Right lung (tissue), 5 donors: ENCODE measurements around the gene CDH15. TPM values are rescaled to one million over a fixed set of nuclear protein-coding genes. Genes with fewer than 3 reads are reported as not detected.
A peak's percentile ranks its signal among the peaks of the same experiment; 100 is the strongest.
"Not testable (repeated sequence)": the region's sequence is repeated elsewhere in the genome, so short reads cannot be mapped to it uniquely, and the experiment has no call there.

Experiments
- DNase-seq, 2 donors: peaks; one replicate each; pipeline ENCODE4 v3.0.0-alpha.2; 2013
- polyA plus RNA-seq, 5 donors: library from polyadenylated mRNA; unstranded; fragments of 120-200 nt; gene quantifications; one replicate each; pipeline versions ENCODE4 v1.2.1 to v1.2.3, GENCODE V29; 2013; ENCODE audit warnings: inconsistent platforms in 1 of 5, low replicate concordance in 1 of 5; ENCODE audit not compliant: insufficient read length in 5 of 5, insufficient read depth in 1 of 5

Gene CDH15
- polyA plus RNA-seq, 5 donors: 0.10 to 10.6 (median 0.37) TPM

DNA sequence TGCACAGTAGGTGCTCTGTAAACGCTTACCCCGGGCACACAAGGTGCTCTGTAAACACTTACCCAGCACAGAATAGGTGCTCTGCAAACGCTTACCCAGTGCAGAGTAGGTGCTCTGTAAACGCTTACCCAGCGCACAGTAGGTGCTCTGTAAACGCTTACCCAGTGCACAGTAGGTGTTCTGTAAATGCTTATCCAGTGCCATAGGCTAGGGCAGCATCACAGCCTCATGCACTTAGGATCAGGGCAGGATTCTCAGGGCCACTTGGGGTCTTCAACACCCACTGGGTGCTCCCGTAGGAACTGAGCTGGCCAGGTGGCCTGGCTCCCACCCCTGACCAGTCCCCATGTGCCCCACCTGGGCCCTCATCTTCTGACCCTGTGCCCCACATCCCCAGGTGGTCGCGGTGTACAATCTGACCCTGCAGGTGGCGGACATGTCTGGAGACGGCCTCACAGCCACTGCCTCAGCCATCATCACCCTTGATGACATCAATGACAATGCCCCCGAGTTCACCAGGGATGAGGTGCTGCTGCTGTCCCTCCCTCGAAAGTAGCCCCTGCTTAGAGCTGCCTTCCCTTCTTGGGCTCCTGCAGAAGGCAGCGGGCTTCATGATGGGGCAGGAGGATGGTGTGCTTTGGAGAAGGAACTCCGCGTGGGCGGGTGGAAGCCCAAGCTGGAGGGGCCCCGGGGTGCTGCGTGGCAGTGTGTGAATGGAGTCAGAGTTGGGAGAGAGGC lies 15.7 kb downstream of the CDH15 start:
- no peak for DNase-seq

DNA sequence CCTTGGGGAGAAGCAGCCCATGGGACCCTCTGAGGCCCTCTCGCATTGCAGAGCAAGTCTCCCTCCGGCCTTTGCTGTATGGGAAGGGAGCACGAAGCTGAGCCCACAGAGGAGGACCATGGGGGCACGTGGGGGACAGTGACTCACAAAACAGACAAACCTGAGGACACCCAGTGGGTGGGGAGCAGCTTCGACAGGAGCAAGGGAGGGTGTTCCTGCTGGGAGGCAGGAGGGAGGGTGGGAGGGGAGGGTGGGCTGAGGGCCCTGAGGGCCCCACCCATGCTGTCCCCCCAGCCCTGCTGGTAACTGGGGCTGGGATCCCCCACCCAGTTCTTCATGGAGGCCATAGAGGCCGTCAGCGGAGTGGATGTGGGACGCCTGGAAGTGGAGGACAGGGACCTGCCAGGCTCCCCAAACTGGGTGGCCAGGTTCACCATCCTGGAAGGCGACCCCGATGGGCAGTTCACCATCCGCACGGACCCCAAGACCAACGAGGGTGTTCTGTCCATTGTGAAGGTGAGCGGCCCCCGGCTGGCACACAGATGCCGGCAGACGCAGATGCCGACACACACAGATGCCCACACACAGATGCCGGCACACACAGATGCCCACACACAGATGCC lies 16.3 kb downstream of the CDH15 start:
- no peak for DNase-seq

DNA sequence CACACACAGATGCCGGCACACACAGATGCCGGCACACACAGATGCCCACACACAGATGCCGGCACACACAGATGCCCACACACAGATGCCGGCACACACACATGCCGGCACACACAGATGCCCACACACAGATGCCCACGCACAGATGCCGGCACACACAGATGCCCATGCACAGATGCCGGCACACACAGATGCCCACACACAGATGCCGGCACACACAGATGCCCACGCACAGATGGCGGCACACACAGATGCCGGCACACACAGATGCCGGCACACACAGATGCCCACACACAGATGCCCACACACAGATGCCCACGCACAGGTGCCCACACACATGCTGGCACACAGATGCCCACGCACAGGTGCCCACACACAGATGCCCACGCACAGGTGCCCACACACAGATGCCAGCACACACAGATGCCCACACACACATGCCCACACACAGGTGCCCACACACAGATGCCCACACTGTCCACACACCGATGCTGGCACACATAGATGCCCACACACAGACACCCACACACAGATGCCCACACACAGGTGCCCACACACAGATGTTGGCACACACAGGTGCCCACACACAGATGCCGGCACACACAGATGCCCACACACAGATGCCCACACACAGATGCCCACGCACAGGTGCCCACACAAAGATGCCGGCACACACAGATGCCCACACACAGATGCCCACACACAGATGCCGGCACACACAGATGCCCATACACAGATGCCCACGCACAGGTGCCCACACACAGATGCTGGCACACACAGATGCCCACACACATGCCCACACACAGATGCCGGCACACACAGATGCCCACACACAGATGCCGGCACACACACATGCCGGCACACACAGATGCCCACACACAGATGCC lies 17.2 kb downstream of the CDH15 start:
- not testable (repeated sequence) for DNase-seq

DNA sequence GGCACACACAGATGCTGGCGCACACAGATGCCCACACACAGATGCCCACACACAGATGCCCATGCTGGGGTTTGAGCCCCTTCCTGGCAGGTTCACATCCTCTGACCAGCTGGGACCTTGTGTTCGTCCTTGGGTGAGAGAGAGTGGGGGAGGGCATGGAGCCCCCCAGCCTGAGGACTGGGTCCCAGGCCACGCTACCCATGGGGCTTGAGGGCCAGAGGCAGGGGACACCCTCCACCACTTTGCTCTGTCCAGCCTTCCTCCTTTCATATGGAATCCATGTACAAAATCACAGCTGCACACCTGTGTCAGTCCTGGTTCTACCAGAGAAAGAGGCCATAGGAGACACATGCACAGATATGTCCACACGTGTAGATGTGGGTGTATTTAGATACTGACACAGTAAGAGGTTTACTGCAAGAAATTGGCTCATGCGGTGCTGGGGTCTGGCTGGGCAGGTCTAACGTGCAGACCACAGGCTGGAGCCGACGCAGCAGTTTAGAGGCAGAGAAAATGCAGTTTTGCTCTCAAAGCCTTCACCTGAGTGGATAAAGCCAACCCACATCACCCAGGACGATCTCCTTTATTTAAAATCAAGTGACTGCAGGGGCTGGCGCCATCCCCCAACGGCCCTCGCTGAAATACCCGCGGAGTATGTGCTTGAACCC lies 17.9 kb downstream of the CDH15 start:
- DNase-seq: no peak

DNA sequence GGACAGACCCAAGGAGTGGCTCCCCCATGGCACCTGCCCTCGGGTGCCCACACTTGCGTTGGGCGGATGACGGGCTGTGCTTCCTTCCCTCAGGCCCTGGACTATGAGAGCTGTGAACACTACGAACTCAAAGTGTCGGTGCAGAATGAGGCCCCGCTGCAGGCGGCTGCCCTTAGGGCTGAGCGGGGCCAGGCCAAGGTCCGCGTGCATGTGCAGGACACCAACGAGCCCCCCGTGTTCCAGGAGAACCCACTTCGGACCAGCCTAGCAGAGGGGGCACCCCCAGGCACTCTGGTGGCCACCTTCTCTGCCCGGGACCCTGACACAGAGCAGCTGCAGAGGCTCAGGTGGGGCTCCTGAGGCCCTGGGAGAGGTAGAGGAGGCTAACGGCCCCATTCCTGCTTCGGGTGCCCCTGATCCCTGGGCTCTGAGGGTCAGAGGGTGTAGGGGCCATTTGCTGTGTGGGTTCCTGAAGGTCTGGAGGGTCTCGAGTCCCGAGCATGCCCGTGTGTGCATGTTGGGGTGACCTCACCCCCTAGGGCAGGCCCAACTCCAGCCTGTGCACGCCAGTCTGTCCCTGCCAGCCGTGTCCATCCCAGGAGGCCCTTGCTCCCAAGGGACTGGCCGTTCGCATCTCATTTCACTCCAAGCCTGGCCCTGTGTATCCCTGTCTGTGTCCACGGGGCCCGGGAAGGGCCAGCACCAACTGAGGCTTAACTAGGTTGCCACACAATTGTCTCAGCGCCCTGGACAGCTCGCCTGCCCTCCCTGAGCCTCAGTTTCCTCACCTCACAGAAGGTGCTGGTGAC lies 18.8 kb downstream of the CDH15 start:
- DNase-seq: no peak

DNA sequence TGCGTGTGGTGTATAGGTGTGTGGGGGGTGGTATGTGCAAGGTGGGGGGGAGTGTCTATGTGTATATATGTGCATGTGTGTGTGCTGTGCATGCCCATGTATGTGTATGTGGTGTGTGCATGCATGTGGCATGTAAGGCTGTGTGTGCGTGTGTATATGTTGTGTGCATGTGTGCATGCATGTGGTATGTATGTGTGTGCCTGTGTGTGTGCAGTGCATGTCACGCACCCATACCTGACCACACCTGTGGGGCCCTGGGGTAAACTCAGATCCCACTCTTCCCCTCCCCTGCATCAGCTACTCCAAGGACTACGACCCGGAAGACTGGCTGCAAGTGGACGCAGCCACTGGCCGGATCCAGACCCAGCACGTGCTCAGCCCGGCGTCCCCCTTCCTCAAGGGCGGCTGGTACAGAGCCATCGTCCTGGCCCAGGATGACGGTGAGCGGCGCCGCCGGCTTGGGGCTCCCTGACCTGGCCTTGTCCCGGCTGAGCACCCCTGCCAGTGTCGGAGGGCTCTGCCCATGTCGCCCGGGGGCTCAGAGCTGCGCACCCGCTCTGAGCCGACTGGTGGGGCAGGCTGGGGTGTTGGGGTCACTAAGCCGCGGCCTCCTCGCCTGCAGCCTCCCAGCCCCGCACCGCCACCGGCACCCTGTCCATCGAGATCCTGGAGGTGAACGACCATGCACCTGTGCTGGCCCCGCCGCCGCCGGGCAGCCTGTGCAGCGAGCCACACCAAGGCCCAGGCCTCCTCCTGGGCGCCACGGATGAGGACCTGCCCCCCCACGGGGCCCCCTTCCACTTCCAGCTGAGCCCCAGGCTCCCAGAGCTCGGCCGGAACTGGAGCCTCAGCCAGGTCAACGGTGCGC lies 19.7 kb downstream of the CDH15 start:
- no peak for DNase-seq

DNA sequence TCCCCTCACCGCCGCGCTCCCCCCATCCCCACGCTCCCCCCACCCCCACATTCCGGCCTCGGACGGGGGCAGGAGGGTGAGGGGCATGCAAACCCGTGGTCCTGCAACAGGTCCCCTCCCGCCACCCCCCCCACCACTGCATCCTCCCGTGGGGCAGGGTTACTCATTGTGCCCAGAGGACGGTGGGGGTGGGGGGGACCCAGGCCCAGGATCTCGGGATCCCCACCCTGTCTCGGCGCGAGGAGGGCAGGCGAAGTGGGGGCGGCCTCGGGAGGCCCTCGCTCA lies 20.3 kb downstream of the CDH15 start:
- no peak for DNase-seq

DNA sequence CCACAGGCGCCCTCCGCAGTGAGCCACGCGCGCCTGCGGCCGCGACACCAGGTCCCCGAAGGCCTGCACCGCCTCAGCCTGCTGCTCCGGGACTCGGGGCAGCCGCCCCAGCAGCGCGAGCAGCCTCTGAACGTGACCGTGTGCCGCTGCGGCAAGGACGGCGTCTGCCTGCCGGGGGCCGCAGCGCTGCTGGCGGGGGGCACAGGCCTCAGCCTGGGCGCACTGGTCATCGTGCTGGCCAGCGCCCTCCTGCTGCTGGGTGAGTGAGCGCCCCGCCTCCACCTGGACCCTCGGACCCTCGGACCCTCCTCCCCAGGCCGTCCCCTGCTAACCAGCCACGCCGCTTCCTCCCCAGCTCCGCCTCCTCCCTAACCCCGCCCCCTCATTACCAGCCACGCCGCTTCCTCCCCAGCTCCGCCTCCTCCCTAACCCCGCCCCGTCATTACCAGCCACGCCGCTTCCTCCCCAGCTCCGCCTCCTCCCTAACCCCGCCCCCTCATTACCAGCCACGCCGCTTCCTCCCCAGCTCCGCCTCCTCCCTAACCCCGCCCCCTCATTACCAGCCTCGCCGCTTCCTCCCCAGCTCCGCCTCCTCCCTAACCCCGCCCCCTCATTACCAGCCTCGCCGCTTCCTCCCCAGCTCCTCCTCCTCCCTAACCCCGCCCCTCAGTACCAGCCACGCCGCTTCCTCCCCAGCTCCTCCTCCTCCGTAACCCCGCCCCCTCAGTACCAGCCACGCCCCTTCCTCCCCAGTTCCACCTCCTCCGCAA lies 20.8 kb downstream of the CDH15 start:
- DNase-seq: peak; percentile 53 to 66

DNA sequence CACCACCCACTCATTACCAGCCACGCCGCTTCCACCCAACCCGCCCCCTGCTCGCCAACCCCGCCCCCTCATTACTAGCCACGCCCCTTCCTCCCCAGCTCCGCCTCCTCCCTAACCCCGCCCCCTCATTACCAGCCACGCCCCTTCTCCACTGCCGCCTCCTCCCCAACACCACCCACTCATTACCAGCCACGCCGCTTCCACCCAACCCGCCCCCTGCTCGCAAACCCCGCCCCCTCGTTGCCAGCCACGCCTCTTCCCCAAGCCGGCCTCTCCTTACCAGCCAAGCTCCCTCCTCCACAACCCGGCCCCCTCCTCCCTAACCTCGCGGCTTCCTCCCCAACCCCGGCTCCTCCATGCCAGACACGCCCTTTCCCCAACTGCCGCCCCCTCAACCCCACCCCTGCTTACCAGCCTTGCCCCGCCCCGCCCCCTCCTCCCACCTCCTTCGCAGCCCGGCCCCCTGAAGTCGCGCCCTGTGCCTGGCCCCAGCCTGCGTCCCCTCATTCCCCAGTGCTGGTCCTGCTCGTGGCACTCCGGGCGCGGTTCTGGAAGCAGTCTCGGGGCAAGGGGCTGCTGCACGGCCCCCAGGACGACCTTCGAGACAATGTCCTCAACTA lies 21.5 kb downstream of the CDH15 start:
- no peak for DNase-seq

DNA sequence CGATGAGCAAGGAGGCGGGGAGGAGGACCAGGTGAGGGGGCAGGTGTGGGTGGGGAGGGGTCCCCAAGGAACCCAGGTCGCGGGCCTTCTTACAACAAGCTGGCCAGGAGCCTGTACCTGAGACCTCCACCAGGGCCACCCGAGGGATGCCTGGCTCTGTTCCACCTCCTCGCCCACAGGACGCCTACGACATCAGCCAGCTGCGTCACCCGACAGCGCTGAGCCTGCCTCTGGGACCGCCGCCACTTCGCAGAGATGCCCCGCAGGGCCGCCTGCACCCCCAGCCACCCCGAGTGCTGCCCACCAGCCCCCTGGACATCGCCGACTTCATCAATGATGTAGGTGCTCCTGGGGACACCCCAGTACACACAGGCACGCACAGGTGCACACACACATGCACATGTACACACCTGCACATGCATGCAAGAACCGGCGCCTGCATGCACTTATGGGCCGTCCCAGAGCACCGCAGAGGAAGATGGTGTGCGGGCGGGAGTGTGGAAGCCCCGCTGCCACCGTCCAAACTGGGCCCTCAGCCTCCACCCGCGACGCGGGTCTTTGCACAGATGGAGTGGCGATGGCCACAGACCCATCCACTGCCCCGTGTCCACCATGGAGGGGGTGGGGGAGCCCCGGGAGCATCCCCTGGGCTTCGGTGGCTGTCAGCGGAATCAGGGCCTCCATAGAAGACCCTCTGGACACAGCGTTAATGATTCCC lies 22.2 kb downstream of the CDH15 start:
- no peak for DNase-seq

DNA sequence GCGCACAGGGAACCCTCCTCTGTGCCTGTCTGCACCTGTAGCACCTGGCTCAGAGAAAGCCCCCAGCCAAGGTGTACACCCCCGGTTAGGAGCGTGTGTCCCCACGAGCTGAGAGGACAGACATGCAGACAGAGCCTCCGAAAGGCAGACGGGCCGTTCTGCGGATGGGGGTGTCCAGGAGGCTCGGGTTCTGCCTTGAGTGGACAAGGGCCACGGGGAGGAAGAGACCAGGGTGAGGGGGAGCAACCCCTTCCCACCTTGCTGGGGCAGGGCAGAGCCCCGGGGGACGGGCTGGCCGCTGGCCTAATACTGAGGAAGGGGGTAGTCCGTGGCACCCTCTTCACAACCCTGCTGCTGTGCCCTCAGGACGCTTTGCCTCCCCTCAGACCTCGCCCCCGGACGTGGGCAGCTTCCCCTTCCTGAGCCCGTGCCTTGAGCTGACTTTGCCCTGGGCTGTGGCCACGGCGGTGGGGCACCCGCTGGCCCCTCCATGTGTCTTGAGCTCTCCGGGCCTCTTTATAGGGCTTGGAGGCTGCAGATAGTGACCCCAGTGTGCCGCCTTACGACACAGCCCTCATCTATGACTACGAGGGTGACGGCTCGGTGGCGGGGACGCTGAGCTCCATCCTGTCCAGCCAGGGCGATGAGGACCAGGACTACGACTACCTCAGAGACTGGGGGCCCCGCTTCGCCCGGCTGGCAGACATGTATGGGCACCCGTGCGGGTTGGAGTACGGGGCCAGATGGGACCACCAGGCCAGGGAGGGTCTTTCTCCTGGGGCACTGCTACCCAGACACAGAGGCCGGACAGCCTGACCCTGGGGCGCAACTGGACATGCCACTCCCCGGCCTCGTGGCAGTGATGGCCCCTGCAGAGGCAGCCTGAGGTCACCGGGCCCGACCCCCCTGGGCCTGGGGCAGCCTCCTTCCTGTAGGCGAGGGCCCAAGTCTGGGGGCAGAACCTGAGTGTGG lies 23.1 kb downstream of the CDH15 start:
- DNase-seq: no peak

DNA sequence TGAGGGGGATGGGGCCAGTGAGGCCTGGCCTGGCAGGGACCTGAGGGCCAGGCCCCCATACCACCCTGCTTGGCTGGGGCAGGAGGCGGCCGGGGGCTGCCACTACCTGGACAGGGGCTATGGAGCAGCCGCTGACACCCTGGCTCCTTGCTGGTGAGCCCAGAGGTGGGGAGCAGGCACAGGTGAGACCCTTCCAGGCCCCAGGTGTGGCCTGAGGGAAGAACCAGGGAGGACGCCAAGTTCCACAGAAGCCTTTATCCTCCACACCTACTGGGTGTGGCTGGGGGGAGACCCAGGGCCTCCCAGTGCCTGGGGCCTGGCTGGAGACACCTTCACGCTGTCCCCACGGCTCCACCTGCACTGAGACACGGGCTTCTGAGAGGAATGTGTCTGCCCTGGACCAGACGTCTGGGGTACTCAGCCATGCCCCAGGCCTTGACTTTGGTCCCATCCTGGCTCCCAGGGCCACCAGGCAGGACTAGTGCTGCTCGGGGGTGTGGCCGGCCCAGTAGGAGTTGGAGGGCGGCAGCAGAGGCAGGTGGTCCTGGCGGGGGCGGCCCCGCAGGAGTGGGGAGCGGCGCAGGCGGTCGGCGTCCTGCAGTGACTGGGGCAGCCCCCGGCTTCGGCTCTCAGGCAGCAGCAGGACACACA lies 24.1 kb downstream of the CDH15 start:
- DNase-seq: no peak

DNA sequence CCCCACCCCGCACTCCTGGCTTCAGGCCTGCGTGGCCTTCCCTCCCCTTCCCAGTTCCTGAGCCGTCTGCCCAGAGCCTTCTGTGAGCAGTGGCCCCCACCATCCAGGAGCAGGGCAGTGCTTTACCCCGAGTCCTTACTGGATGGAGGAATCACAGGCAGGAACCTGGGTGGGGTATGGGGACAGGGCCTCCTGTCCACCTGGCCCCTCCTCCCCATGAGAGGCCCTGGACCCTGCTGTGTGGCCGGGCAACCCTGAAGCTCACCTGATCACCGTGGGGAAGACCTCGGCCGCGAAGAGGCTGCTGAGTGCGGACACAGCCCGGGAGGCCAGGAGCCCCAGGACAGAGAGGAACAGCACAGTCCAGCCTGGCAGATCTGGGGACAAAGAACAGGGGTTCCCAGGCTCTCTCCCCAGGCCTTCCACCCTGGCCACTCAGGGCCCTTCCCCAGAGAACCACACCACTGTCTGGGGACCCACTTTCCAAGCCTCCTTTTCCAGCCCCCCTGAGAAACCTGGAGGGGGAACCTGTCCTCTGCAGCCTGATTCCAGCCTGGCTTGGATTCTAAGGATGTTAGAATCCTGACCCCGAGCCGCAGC lies 25.6 kb downstream of the CDH15 start:
- no peak for DNase-seq

DNA sequence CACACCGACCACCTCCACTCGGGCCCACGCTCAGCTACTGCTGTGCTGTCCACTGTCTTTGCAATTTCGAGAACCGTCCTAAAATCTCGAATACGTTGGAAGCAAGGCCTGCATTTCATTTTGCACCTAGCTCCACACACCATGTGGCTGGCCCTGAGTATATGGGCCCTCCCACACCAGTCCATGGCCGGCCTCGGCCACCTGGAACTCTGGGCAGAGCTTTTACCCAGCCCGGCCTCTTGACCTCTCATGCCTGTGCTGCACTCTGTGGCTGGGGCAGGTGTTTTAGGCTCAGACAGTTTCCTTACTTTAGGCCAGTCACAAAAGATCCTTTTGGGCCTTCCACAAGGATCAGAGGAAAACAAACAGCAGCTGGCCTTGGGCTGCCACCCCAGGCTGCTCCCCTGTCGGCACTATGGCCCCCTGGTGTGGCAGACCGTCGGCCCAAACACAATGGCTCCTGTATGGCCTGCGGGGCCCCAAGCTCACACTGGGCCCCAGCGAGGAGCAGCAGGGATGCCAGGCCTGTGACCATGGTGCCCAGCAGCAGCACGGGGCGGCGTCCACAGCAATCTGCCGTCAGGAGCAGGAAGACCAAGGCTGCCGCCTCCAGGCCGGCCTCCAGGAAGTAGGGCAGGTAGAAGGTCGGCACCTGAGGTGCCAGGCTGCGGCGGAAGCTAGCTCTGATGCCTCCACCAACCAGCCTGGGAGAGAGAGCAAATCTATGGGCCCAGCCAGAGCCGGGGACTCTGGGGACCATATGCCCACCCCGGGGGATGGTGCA lies 26.3 kb downstream of the CDH15 start:
- DNase-seq: no peak
